Subcutaneous adipose tissue (tissue), 4 donors: ENCODE results near the gene PPP2R5C. TPM values are rescaled to one million over a fixed set of nuclear protein-coding genes. Genes with fewer than 3 reads are reported as not detected.

ENCODE experiments used
- total RNA-seq, 4 donors: library from RNA; depleted of rRNA; stranded (reverse); fragments of >200 nt; gene quantifications; one replicate each; pipeline ENCODE4 v1.1.0, GENCODE V29; 2016
- TF ChIP-seq, protein P1 (sequence below): fragments of 450-650 bp; IDR thresholded peaks from one replicate; pipeline ENCODE4 v1.5.1; 2016; ENCODE audit warnings: low read depth, mild to moderate bottlenecking, control low read depth, antibody characterized with exemption, moderate library complexity

Gene PPP2R5C
- total RNA-seq, 4 donors from 2014 or later, result 98.9 to 127 (median 102) TPM

DNA sequence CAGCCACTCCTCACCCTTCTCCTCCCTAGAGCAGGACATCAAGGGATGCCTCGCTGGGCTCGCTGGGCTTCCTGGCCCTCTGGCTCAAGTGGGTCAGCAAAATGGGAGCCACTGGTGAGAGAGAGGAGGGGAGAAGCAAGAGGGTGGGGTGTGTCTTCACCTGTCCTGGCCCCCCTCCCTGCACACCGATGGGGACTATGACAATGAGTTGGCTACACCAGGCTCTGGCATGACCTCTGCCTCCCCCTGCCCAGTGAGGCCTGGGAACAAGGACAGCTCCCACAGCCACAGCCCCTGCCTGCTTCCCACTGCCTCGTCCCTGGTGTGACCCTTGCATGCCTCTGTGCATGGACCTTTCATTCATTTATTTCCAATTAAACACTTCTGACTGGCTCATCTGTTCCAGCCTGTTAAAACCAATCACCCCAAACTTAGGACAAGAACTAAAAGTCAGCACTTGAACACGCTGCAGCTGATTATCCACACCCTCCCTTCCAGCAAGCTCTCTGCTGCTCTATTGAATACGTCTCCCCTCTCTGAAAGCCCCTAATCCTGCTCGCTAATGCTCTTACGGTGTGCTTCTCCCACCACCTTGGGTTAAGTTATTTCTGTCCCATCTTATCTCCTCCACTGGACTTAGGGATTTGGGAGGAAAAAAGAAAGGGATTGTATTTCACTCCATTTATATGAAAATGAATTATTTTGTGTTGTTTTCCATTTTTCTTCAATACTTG lies 5.8 kb upstream of the PPP2R5C start:
- TF ChIP-seq, protein P1, sequence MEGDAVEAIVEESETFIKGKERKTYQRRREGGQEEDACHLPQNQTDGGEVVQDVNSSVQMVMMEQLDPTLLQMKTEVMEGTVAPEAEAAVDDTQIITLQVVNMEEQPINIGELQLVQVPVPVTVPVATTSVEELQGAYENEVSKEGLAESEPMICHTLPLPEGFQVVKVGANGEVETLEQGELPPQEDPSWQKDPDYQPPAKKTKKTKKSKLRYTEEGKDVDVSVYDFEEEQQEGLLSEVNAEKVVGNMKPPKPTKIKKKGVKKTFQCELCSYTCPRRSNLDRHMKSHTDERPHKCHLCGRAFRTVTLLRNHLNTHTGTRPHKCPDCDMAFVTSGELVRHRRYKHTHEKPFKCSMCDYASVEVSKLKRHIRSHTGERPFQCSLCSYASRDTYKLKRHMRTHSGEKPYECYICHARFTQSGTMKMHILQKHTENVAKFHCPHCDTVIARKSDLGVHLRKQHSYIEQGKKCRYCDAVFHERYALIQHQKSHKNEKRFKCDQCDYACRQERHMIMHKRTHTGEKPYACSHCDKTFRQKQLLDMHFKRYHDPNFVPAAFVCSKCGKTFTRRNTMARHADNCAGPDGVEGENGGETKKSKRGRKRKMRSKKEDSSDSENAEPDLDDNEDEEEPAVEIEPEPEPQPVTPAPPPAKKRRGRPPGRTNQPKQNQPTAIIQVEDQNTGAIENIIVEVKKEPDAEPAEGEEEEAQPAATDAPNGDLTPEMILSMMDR, result no peak

DNA sequence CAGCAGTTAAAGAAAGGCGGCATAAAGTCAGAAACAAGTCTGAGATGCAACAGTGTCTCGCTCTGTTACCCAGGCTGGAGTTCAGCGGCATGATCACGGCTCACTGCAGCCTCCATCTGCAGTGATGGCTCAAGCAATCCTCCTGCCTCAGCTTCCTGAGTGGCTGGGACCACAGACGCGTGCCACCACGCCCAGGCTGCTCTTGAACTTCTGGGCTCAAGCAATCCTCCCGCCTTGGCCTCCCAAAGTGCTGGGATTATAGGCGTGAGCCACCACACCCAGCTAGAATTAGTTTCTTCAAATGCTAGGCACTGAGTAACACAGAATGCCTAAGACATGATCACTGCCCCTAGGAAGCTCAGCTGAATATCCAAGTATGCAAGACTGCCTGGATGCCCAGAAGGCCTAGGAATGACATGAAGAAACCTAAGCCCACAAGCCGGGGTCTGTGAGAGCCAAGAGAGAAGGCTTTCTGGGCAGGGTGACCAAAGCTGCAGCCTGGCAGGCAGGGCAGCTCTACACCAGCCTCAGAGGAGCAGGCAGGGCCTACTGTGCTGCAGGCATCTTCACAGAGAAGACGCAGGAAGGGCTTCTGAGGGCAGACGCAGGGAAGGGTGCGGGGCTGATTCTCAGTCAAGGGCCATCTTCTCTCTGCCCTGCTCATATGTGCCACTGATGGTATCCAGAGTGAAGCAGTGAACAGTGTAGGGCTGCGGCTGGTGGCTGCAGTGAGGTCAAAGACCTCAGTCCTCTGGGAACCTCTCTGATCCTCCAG lies 4.3 kb upstream of the PPP2R5C start:
- TF ChIP-seq, protein P1, result no peak

DNA sequence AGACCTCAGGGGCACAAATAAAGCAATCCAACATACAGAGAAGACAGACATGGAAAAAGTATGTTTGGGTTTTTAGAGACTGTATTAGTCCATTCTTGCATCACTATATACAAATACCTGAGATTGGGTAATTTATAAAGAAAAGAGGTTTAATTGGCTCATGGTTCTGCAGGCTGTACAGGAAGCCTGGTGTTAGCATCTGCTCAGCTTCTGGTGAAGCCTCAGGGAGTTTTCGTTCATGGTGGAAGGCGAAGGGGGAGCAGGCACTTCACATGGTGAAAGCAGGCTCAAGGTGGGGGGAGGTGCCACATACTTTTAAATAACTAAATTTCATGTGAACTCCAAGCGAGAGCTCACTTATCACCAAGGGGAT lies 3.7 kb upstream of the PPP2R5C start:
- TF ChIP-seq, protein P1, result no peak

DNA sequence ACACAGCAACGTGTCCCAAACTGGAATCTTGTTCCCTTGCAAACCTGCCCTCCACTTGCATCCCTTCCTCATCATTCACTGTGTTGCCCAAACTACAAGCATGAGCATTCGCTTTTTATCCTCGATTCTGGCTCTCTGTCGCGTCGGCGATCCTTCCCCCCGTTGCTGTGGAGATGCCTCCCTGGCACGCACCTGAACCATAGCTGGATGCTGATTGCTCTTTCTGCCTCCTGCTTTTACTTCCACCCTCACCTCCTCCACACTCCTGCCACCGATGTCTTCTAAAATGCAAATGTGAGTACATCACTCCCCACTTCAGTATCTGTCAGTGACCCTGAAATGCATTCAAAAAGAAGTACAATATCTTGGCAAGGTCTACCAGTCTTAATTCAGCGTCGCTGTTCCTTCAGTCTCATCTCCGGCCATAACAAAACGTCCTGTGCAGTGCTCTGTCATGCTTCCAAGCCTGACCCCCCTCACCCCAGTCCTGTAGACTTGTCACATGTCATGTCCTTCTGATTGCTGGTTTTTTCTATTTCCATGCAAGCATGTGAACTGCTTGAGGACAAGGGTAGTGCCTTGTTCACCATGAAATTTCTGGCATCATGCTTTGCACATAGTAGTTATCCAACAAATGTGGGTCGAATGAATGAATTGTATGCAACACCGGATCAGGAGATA lies 2.5 kb upstream of the PPP2R5C start:
- TF ChIP-seq, protein P1, result no peak

DNA sequence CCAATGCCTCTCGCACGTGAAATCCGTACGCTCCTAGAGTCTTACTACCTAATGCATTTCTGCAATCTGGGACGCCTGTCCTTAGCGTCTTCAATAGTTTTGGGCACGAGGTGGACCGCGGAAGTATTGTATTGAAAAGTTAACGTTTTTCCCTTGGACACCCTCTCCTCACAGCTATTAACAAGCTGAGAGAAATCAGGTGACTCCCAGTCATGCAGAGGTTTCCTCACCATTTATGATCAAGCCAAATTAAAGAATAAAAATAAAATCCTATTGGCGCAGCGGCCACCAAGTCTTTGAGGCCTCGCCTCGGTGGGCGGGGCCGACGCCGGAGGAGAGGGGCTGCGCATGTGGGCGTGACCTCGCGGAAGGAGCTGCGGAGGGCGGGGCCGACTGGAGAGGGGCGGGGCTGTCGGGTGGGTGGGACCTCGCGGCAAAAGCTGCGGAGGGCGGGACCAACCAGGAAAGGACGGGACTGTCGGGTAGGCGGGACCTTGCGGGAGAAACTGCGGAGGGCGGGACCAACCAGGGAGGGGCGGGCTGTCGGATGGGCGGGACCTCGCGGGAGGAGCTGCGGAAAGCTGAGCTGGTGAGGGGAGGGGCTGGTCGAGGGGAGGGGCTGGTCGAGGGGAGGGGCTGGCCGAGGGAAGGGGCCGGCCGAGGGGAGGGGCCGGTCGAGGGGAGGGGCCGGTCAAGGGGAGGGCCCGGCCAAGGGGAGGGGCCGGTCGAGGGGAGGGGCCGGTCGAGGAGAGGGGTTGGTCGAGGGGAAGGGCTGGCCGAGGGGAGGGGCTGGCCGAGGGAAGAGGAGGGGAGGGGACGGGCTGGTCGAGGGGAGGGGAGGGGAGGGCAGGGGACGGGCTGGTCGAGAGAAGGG lies 1.1 kb upstream of the PPP2R5C start:
- TF ChIP-seq, protein P1, result no peak

DNA sequence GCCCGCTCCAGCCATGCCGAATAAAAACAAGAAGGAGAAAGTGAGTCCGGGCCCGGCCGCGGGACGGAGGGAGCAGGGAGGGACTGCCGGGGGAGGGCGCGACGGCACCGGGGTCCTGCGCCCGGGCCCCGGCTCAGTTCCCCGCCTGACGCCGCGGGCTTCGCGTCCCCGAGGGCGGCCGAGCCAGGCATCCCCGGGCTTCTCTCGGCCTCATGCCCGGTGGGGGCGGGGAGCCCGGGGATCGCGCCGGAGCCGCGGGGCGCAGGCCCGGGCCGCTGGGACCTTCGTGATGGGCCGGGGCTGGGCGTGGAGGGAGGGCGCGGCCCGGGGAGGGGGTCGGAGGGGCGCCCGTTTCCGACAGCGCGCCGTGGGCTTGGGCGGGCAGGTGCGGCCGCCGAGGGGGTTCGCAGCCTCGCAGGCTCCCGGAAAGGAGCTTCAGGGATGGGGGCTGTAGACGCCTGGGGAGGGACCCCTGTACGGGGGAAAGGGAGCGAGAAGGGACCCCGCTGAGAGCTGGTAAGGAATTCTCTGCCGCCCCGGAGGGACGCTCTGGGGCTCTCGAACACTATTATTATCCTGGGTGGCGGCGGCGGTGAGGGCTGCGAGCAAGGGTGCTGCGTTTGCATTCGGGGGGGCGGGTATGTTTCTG lies 496 bp downstream of the PPP2R5C start:
- TF ChIP-seq, protein P1, result no peak
